Suprapubic skin (tissue), 4 donors: ENCODE data around the gene LSM14A. TPM values are rescaled to one million over a fixed set of nuclear protein-coding genes. Genes with fewer than 3 reads are reported as not detected.

Experiments used
- DNase-seq, 2 donors: peaks; one replicate each; pipeline ENCODE4 v3.0.0-alpha.2; 2019; ENCODE audit warnings: low spot score in 2 of 2
- H3K27ac ChIP-seq: fragments of 200-600 bp; sonication (generic); one replicate; pipeline ENCODE4 v1.5.1; 2019
- H3K27me3 ChIP-seq: fragments of 200-600 bp; sonication (generic); one replicate; pipeline ENCODE4 v1.5.1; 2019
- H3K36me3 ChIP-seq: fragments of 200-600 bp; sonication (generic); one replicate; pipeline ENCODE4 v1.5.1; 2019
- H3K4me1 ChIP-seq: fragments of 200-600 bp; sonication (generic); one replicate; pipeline ENCODE4 v1.5.1; 2019
- H3K4me3 ChIP-seq: fragments of 200-600 bp; sonication (generic); one replicate; pipeline ENCODE4 v1.5.1; 2019; ENCODE audit warnings: mild to moderate bottlenecking
- H3K9me3 ChIP-seq: fragments of 200-600 bp; sonication (generic); one replicate; pipeline ENCODE4 v1.5.1; 2019
- EP300 ChIP-seq: sonication (generic); formaldehyde crosslinking; IDR thresholded peaks from one replicate; pipeline ENCODE4 v1.6.1; 2017; ENCODE audit warnings: antibody characterized with exemption
- POLR2A ChIP-seq, 2 donors: fragments of 450-650 bp; IDR thresholded peaks; one replicate each; pipeline ENCODE4 v1.6.1; 2017; ENCODE audit warnings: antibody characterized with exemption in 2 of 2, mild to moderate bottlenecking in 2 of 2, moderate library complexity in 2 of 2
- POLR2AphosphoS5 ChIP-seq, 3 donors: sonication (generic); formaldehyde crosslinking; IDR thresholded peaks; one replicate each; pipeline ENCODE4 v1.6.1; 2017; ENCODE audit warnings: antibody characterized with exemption in 3 of 3
- WGBS: methylation state at CpG from one replicate; pipeline ENCODE4 v1.1.5; 2018; 5-methylcytosine and 5-hydroxymethylcytosine counted together
- total RNA-seq, 4 donors: library from RNA; depleted of rRNA; stranded (reverse); fragments of >200 nt; gene quantifications; one replicate each; pipeline ENCODE4 v1.1.0, GENCODE V29; 2016
- TF ChIP-seq, protein P1 (sequence below), 2 donors: fragments of 200-600 bp in 1 of 2; fragments of 450-650 bp in 1 of 2; sonication (generic) in 1 of 2; IDR thresholded peaks; one replicate each; pipeline ENCODE4 v1.5.1; 2016 to 2019; ENCODE audit warnings: antibody characterized with exemption in 2 of 2, mild to moderate bottlenecking in 1 of 2, moderate library complexity in 1 of 2

The LSM14A gene
- total RNA-seq, 4 donors from 2014 or later: 107 to 156 (median 116) TPM

- no peak for DNase-seq
- 65% methylated on average over 5 of the region's 5 CpGs for WGBS
- Histone ChIP-seq H3K27ac (no peak overlapping the region), H3K9me3 (no peaks in the 10 kb centered on the region), H3K4me1 (no peaks in the 10 kb centered on the region), H3K36me3 (no peaks in the 10 kb centered on the region), H3K27me3 (no peaks in the 10 kb centered on the region), H3K4me3 (no peak overlapping the region)
- TF ChIP-seq, protein P1, sequence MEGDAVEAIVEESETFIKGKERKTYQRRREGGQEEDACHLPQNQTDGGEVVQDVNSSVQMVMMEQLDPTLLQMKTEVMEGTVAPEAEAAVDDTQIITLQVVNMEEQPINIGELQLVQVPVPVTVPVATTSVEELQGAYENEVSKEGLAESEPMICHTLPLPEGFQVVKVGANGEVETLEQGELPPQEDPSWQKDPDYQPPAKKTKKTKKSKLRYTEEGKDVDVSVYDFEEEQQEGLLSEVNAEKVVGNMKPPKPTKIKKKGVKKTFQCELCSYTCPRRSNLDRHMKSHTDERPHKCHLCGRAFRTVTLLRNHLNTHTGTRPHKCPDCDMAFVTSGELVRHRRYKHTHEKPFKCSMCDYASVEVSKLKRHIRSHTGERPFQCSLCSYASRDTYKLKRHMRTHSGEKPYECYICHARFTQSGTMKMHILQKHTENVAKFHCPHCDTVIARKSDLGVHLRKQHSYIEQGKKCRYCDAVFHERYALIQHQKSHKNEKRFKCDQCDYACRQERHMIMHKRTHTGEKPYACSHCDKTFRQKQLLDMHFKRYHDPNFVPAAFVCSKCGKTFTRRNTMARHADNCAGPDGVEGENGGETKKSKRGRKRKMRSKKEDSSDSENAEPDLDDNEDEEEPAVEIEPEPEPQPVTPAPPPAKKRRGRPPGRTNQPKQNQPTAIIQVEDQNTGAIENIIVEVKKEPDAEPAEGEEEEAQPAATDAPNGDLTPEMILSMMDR (IDR thresholded peaks at IDR 0.05): no peak
- TF ChIP-seq POLR2AphosphoS5 (IDR thresholded peaks at IDR 0.05): no peak
- TF ChIP-seq POLR2A (IDR thresholded peaks at IDR 0.05): no peak
- no peak for TF ChIP-seq EP300
Observed at GRCh38 chr19:34141025-34141424, 31.3 kb upstream of the LSM14A start.

DNA sequence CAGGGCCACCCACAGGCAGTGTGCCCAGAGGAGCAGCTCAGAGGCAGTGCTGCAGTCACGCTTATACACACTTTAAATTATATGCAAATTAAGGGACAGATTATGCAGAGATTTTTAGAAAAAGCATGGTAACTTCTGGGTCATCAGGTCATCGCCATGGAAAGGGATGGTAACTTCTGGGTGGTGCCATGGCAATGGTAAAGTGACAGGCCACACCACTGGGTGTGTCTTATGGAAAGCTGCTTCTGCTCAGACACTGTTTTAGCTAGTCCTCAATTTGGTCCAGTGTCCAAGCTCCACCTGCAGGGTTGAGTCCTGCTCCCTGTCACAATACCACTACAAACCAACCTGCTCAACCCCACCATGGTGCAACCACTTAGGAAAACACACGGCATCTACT, 29.9 kb upstream of the LSM14A start:
- H3K9me3 ChIP-seq: no peaks in the 10 kb centered on the region
- H3K27ac ChIP-seq: no peak overlapping the region
- 57% methylated on average over 3 of the region's 3 CpGs for WGBS
- H3K36me3 ChIP-seq: no peaks in the 10 kb centered on the region
- no peak overlapping the region for H3K4me3 ChIP-seq
- TF ChIP-seq POLR2A (IDR thresholded peaks at IDR 0.05): no peak
- TF ChIP-seq POLR2AphosphoS5 (IDR thresholded peaks at IDR 0.05): no peak
- TF ChIP-seq, protein P1 (IDR thresholded peaks at IDR 0.05): no peak
- TF ChIP-seq EP300: no peak
- no peaks in the 10 kb centered on the region for H3K27me3 ChIP-seq
- no peaks in the 10 kb centered on the region for H3K4me1 ChIP-seq
- DNase-seq: no peak

GRCh38 chr19:34145741-34146202, 26.5 kb upstream of the LSM14A start:
- Histone ChIP-seq H3K4me3 (no peak overlapping the region), H3K27me3 (no peaks in the 10 kb centered on the region), H3K27ac (no peak overlapping the region), H3K4me1 (no peaks in the 10 kb centered on the region), H3K36me3 (no peaks in the 10 kb centered on the region), H3K9me3 (no peaks in the 10 kb centered on the region)
- no peak for DNase-seq
- 15% methylated on average over 7 of the region's 7 CpGs for WGBS
- TF ChIP-seq POLR2A (IDR thresholded peaks at IDR 0.05): no peak
- TF ChIP-seq, protein P1 (IDR thresholded peaks at IDR 0.05): peak; percentile 52 to 73
- TF ChIP-seq POLR2AphosphoS5 (IDR thresholded peaks at IDR 0.05): no peak

DNA sequence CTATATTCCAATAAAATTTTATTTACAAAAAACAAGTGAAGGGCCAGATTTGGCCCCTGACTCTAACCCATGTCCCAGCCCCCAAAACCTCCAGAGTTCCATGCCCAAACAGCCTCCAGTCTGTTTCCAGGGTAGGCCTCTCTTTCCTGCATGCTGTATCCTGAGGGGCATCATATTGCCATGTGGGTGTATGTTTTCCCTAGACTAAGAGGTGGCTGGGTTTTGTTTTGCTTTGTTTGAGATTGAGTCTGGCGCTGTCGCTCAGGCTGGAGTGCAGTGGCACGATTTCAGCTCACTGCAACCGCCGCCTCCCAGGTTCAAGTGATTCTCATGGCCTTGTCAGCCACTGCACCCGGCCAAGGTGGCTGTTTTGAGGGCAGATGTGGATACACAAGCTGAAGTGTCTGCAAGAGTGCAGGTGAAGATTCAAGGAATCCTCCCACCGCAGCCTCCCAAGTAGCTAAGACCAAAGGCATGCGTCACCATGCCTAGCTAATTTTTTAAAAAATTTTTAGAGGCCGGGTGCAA, 23.6 kb upstream of the LSM14A start:
- no peaks in the 10 kb centered on the region for H3K36me3 ChIP-seq
- no peaks in the 10 kb centered on the region for H3K27me3 ChIP-seq
- H3K4me3 ChIP-seq: no peak overlapping the region
- no peaks in the 10 kb centered on the region for H3K9me3 ChIP-seq
- TF ChIP-seq EP300: no peak
- no peak overlapping the region for H3K27ac ChIP-seq
- WGBS: 91% methylated on average over 9 of the region's 9 CpGs
- no peak for DNase-seq
- H3K4me1 ChIP-seq: no peaks in the 10 kb centered on the region

DNA sequence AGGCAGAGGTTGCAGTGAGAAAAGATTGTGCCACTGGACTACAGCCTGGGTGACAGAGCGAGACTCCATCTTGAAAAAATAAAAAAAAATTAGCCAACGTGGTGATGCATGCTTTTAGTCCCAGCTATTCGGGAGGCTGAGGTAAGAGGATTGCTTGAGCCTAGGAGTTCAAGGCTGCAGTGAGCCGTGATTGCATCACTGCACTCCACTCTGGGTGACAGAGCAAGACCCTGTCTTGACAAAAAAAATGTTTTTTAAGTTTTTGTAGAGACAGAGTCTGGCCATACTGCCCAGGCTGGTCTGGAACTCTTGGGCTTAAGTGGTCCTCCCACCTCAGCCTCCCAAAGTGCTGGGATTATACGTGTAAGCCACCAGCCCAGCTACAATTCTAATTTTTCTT, 22.4 kb upstream of the LSM14A start:
- WGBS: 85% methylated on average over 5 of the region's 5 CpGs
- Histone ChIP-seq H3K9me3 (no peaks in the 10 kb centered on the region), H3K4me3 (no peak overlapping the region), H3K36me3 (no peaks in the 10 kb centered on the region), H3K27me3 (no peaks in the 10 kb centered on the region), H3K27ac (no peak overlapping the region), H3K4me1 (no peaks in the 10 kb centered on the region)
- DNase-seq: no peak
- TF ChIP-seq POLR2AphosphoS5 (IDR thresholded peaks at IDR 0.05): no peak
- no peak for TF ChIP-seq EP300
- TF ChIP-seq, protein P1 (IDR thresholded peaks at IDR 0.05): no peak
- TF ChIP-seq POLR2A (IDR thresholded peaks at IDR 0.05): no peak

GRCh38 chr19:34150558-34150957, 21.7 kb upstream of the LSM14A start:
- DNase-seq: no peak
- Histone ChIP-seq H3K36me3 (no peaks in the 10 kb centered on the region), H3K4me1 (no peaks in the 10 kb centered on the region), H3K9me3 (no peaks in the 10 kb centered on the region), H3K27ac (no peak overlapping the region), H3K4me3 (no peak overlapping the region), H3K27me3 (no peaks in the 10 kb centered on the region)
- TF ChIP-seq EP300: no peak
- no peak for TF ChIP-seq POLR2AphosphoS5 (IDR thresholded peaks at IDR 0.05)
- TF ChIP-seq, protein P1 (IDR thresholded peaks at IDR 0.05): no peak
- TF ChIP-seq POLR2A (IDR thresholded peaks at IDR 0.05): no peak
- WGBS: 85% methylated on average over 4 of the region's 4 CpGs
